ENCODE results near the gene ATP4B. TPM values are rescaled to one million over a fixed set of nuclear protein-coding genes. Genes with fewer than 3 reads are reported as not detected.

ATP4B gene
- total RNA-seq, 1 experiment from 2014 or later, result not detected

GRCh38 chr13:113654175-113654560 is 3.8 kb downstream of the ATP4B start:
- BruUV-seq (replicated peaks), result no TSS peak
- in situ Hi-C loops (cut with HindIII; ENCODE audit: low pct_unique_long_range_greater_than_20kb, low sequenced_read_pairs), result no loop called here
- Histone ChIP-seq H3K4me1 (ENCODE audit: control insufficient read depth, insufficient read depth, low read length) (no peaks in the 10 kb centered on the region), H3K27ac (ENCODE audit: low read length) (no peak overlapping the region), H3K27me3 (ENCODE audit: control insufficient read depth, insufficient read depth, low read length) (no peaks in the 10 kb centered on the region), H3K36me3 (ENCODE audit: control insufficient read depth, insufficient read depth, low read length) (no peaks in the 10 kb centered on the region), H3K4me3 (ENCODE audit: low read depth in 2 of 2, low read length in 2 of 2) (no peak overlapping the region), H3K9me3 (ENCODE audit: control insufficient read depth, insufficient read depth, low read depth, low read length) (no peaks in the 10 kb centered on the region)
- intact Hi-C loops (cut with micrococcal nuclease; ENCODE audit: unreplicated experiment), result no loop called here
- CTCF ChIA-PET, result no interaction called here
- POLR2A ChIA-PET, result no interaction called here
- TF ChIP-seq, protein P1, sequence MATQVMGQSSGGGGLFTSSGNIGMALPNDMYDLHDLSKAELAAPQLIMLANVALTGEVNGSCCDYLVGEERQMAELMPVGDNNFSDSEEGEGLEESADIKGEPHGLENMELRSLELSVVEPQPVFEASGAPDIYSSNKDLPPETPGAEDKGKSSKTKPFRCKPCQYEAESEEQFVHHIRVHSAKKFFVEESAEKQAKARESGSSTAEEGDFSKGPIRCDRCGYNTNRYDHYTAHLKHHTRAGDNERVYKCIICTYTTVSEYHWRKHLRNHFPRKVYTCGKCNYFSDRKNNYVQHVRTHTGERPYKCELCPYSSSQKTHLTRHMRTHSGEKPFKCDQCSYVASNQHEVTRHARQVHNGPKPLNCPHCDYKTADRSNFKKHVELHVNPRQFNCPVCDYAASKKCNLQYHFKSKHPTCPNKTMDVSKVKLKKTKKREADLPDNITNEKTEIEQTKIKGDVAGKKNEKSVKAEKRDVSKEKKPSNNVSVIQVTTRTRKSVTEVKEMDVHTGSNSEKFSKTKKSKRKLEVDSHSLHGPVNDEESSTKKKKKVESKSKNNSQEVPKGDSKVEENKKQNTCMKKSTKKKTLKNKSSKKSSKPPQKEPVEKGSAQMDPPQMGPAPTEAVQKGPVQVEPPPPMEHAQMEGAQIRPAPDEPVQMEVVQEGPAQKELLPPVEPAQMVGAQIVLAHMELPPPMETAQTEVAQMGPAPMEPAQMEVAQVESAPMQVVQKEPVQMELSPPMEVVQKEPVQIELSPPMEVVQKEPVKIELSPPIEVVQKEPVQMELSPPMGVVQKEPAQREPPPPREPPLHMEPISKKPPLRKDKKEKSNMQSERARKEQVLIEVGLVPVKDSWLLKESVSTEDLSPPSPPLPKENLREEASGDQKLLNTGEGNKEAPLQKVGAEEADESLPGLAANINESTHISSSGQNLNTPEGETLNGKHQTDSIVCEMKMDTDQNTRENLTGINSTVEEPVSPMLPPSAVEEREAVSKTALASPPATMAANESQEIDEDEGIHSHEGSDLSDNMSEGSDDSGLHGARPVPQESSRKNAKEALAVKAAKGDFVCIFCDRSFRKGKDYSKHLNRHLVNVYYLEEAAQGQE (IDR thresholded peaks at IDR 0.05; ENCODE audit: insufficient read depth in 1 of 2, low read depth in 2 of 2, low read length in 1 of 2), result no peak
- TF ChIP-seq POLR2AphosphoS5 (IDR thresholded peaks at IDR 0.05; ENCODE audit: low read depth, low read length) (no peak), TCF7L2 (IDR thresholded peaks at IDR 0.05; ENCODE audit: low read depth, low read length) (no peak), SIN3A (IDR thresholded peaks at IDR 0.05; ENCODE audit: borderline replicate concordance, insufficient read depth, low read depth, low read length) (no peak)
- TF ChIP-seq, protein P2, sequence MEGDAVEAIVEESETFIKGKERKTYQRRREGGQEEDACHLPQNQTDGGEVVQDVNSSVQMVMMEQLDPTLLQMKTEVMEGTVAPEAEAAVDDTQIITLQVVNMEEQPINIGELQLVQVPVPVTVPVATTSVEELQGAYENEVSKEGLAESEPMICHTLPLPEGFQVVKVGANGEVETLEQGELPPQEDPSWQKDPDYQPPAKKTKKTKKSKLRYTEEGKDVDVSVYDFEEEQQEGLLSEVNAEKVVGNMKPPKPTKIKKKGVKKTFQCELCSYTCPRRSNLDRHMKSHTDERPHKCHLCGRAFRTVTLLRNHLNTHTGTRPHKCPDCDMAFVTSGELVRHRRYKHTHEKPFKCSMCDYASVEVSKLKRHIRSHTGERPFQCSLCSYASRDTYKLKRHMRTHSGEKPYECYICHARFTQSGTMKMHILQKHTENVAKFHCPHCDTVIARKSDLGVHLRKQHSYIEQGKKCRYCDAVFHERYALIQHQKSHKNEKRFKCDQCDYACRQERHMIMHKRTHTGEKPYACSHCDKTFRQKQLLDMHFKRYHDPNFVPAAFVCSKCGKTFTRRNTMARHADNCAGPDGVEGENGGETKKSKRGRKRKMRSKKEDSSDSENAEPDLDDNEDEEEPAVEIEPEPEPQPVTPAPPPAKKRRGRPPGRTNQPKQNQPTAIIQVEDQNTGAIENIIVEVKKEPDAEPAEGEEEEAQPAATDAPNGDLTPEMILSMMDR (IDR thresholded peaks at IDR 0.05), result no peak
- DNase-seq (ENCODE audit: low read depth, low spot score) (no peak), ATAC-seq (no peak)

GRCh38 chr13:113653264-113654174 is 4.5 kb downstream of the ATP4B start:
- Histone ChIP-seq H3K4me1 (ENCODE audit: control insufficient read depth, insufficient read depth, low read length) (no peaks in the 10 kb centered on the region), H3K27ac (ENCODE audit: low read length) (no peak overlapping the region), H3K27me3 (ENCODE audit: control insufficient read depth, insufficient read depth, low read length) (no peaks in the 10 kb centered on the region), H3K36me3 (ENCODE audit: control insufficient read depth, insufficient read depth, low read length) (no peaks in the 10 kb centered on the region), H3K9me3 (ENCODE audit: control insufficient read depth, insufficient read depth, low read depth, low read length) (no peaks in the 10 kb centered on the region), H3K4me3 (ENCODE audit: low read depth in 2 of 2, low read length in 2 of 2) (no peak overlapping the region)
- intact Hi-C loops (cut with micrococcal nuclease; ENCODE audit: unreplicated experiment), result no loop called here
- ATAC-seq (no peak), DNase-seq (ENCODE audit: low read depth, low spot score) (no peak)
- no TSS peak for BruUV-seq (replicated peaks)
- in situ Hi-C loops (cut with HindIII; ENCODE audit: low pct_unique_long_range_greater_than_20kb, low sequenced_read_pairs), result no loop called here
- TF ChIP-seq, protein P1 (IDR thresholded peaks at IDR 0.05; ENCODE audit: insufficient read depth in 1 of 2, low read depth in 2 of 2, low read length in 1 of 2), result no peak
- TF ChIP-seq TCF7L2 (IDR thresholded peaks at IDR 0.05; ENCODE audit: low read depth, low read length) (no peak), SIN3A (IDR thresholded peaks at IDR 0.05; ENCODE audit: borderline replicate concordance, insufficient read depth, low read depth, low read length) (no peak)
- ChIA-PET CTCF (no interaction called here), POLR2A (no interaction called here)
